ENCODE results near the gene HINT1.

HINT1 gene

DNA sequence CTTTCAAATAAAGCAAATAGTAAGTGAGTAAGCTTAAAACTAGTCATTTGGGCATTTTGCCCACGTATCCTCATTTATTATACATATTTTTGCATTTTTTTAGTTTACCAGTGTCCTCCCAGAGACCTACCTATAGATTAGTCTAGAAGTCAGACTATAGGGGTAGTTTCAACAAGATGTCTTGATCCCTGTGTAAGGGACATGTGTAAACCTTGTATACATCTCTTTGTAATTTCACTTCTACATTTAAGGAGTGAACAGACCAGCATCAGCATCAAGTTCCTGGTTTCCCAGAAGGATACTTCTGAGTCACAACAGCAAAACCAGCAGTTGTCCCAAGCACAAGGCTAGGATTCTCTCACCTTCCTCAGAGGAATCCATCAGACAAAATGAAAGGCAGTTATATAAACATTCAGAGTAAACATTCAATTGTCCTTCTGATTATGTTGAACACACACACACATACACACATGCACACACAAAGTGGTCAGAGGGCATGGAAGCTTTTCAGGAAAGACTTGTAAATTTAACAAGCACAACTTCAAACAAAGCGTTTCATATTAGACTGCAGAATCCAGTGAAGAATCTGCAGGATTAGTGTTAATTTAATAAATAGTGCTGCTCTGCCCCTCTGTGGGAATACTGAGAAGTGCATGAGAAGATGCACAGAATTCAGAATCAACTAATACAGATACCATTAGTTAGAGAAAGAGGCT, 55.4 kb downstream of the HINT1 start:
- peak; percentile 9 for DNase-seq

Measured in amniotic stem cell (primary cell).